Cerebellar cortex (tissue), 1 donor: Measurements from ENCODE around the gene ZNF837.

ENCODE experiments used
- DNase-seq: peaks from one replicate; pipeline ENCODE4 v3.0.0-alpha.2; 2015; ENCODE audit warnings: low spot score

ZNF837 gene

GRCh38 chr19:58318297-58318696, 62.5 kb downstream of the ZNF837 start:
- DNase-seq = no peak
